ENCODE results near the gene SLC7A10.

SLC7A10 gene

GRCh38 chr19:33264881-33265445, 39.3 kb upstream of the SLC7A10 start:
- Histone ChIP-seq H3K4me1 (ENCODE audit: control insufficient read depth, low read depth, low read length) (no peaks in the 10 kb centered on the region), H3K36me3 (ENCODE audit: control insufficient read depth, low read depth, low read length) (no peaks in the 10 kb centered on the region), H3K27ac (ENCODE audit: low read length) (no peak overlapping the region), H3K9ac (ENCODE audit: low read length) (no peak overlapping the region), H3K9me3 (ENCODE audit: control insufficient read depth, low read depth, low read length) (no peaks in the 10 kb centered on the region), H3K27me3 (ENCODE audit: control insufficient read depth, insufficient read depth, low read length) (no peaks in the 10 kb centered on the region), H3K4me3 (ENCODE audit: low read length) (no peak overlapping the region)

GRCh38 chr19:33263325-33264023, 37.8 kb upstream of the SLC7A10 start:
- Histone ChIP-seq H3K27me3 (ENCODE audit: control insufficient read depth, insufficient read depth, low read length) (no peaks in the 10 kb centered on the region), H3K4me1 (ENCODE audit: control insufficient read depth, low read depth, low read length) (no peaks in the 10 kb centered on the region), H3K4me3 (ENCODE audit: low read length) (no peak overlapping the region), H3K9me3 (ENCODE audit: control insufficient read depth, low read depth, low read length) (no peaks in the 10 kb centered on the region), H3K36me3 (ENCODE audit: control insufficient read depth, low read depth, low read length) (no peaks in the 10 kb centered on the region), H3K9ac (ENCODE audit: low read length) (no peak overlapping the region), H3K27ac (ENCODE audit: low read length) (no peak overlapping the region)

GRCh38 chr19:33261511-33262189, 36.0 kb upstream of the SLC7A10 start:
- H3K9ac ChIP-seq (ENCODE audit: low read length) = no peak overlapping the region
- no peaks in the 10 kb centered on the region for H3K9me3 ChIP-seq (ENCODE audit: control insufficient read depth, low read depth, low read length)
- no peaks in the 10 kb centered on the region for H3K27me3 ChIP-seq (ENCODE audit: control insufficient read depth, insufficient read depth, low read length)
- no peak overlapping the region for H3K4me3 ChIP-seq (ENCODE audit: low read length)
- H3K27ac ChIP-seq (ENCODE audit: low read length) = no peak overlapping the region
- no peaks in the 10 kb centered on the region for H3K36me3 ChIP-seq (ENCODE audit: control insufficient read depth, low read depth, low read length)
- H3K4me1 ChIP-seq (ENCODE audit: control insufficient read depth, low read depth, low read length) = no peaks in the 10 kb centered on the region

- H3K9ac ChIP-seq (ENCODE audit: low read length) = no peak overlapping the region
- no peak overlapping the region for H3K4me3 ChIP-seq (ENCODE audit: low read length)
- H3K4me1 ChIP-seq (ENCODE audit: control insufficient read depth, low read depth, low read length) = no peaks in the 10 kb centered on the region
- H3K9me3 ChIP-seq (ENCODE audit: control insufficient read depth, low read depth, low read length) = no peaks in the 10 kb centered on the region
- H3K36me3 ChIP-seq (ENCODE audit: control insufficient read depth, low read depth, low read length) = no peaks in the 10 kb centered on the region
- H3K27me3 ChIP-seq (ENCODE audit: control insufficient read depth, insufficient read depth, low read length) = no peaks in the 10 kb centered on the region
- no peak overlapping the region for H3K27ac ChIP-seq (ENCODE audit: low read length)
These were observed 35.2 kb upstream of the SLC7A10 start for GRCh38 chr19:33260628-33261418.

GRCh38 chr19:33259539-33259938, 33.9 kb upstream of the SLC7A10 start:
- Histone ChIP-seq H3K27ac (ENCODE audit: low read length) (no peak overlapping the region), H3K36me3 (ENCODE audit: control insufficient read depth, low read depth, low read length) (no peaks in the 10 kb centered on the region), H3K9me3 (ENCODE audit: control insufficient read depth, low read depth, low read length) (no peaks in the 10 kb centered on the region), H3K4me3 (ENCODE audit: low read length) (no peak overlapping the region), H3K9ac (ENCODE audit: low read length) (no peak overlapping the region), H3K4me1 (ENCODE audit: control insufficient read depth, low read depth, low read length) (no peaks in the 10 kb centered on the region), H3K27me3 (ENCODE audit: control insufficient read depth, insufficient read depth, low read length) (no peaks in the 10 kb centered on the region)

- Histone ChIP-seq H3K9me3 (ENCODE audit: control insufficient read depth, low read depth, low read length) (no peaks in the 10 kb centered on the region), H3K36me3 (ENCODE audit: control insufficient read depth, low read depth, low read length) (no peaks in the 10 kb centered on the region), H3K4me3 (ENCODE audit: low read length) (no peak overlapping the region), H3K9ac (ENCODE audit: low read length) (no peak overlapping the region), H3K27ac (ENCODE audit: low read length) (no peak overlapping the region), H3K4me1 (ENCODE audit: control insufficient read depth, low read depth, low read length) (no peaks in the 10 kb centered on the region), H3K27me3 (ENCODE audit: control insufficient read depth, insufficient read depth, low read length) (no peaks in the 10 kb centered on the region)
These were observed 32.2 kb upstream of the SLC7A10 start for GRCh38 chr19:33257828-33258227.

GRCh38 chr19:33256261-33256660, 30.6 kb upstream of the SLC7A10 start:
- Histone ChIP-seq H3K9me3 (ENCODE audit: control insufficient read depth, low read depth, low read length) (no peaks in the 10 kb centered on the region), H3K4me3 (ENCODE audit: low read length) (no peak overlapping the region), H3K27ac (ENCODE audit: low read length) (no peak overlapping the region), H3K4me1 (ENCODE audit: control insufficient read depth, low read depth, low read length) (no peaks in the 10 kb centered on the region), H3K36me3 (ENCODE audit: control insufficient read depth, low read depth, low read length) (no peaks in the 10 kb centered on the region), H3K9ac (ENCODE audit: low read length) (no peak overlapping the region), H3K27me3 (ENCODE audit: control insufficient read depth, insufficient read depth, low read length) (no peaks in the 10 kb centered on the region)

- no peak overlapping the region for H3K9ac ChIP-seq (ENCODE audit: low read length)
- H3K27ac ChIP-seq (ENCODE audit: low read length) = no peak overlapping the region
These were observed 30.1 kb upstream of the SLC7A10 start for GRCh38 chr19:33255781-33256180.

GRCh38 chr19:33254245-33254824, 28.7 kb upstream of the SLC7A10 start:
- H3K27ac ChIP-seq (ENCODE audit: low read length) = no peak overlapping the region
- no peaks in the 10 kb centered on the region for H3K36me3 ChIP-seq (ENCODE audit: control insufficient read depth, low read depth, low read length)
- no peaks in the 10 kb centered on the region for H3K9me3 ChIP-seq (ENCODE audit: control insufficient read depth, low read depth, low read length)
- H3K27me3 ChIP-seq (ENCODE audit: control insufficient read depth, insufficient read depth, low read length) = no peaks in the 10 kb centered on the region
- H3K4me3 ChIP-seq (ENCODE audit: low read length) = no peak overlapping the region
- no peak overlapping the region for H3K9ac ChIP-seq (ENCODE audit: low read length)
- no peaks in the 10 kb centered on the region for H3K4me1 ChIP-seq (ENCODE audit: control insufficient read depth, low read depth, low read length)

More at GRCh38 chr19:33255781-33256180, 30.1 kb upstream of the SLC7A10 start:
- Histone ChIP-seq H3K27me3 (ENCODE audit: control insufficient read depth, insufficient read depth, low read length) (no peaks in the 10 kb centered on the region), H3K4me1 (ENCODE audit: control insufficient read depth, low read depth, low read length) (no peaks in the 10 kb centered on the region), H3K36me3 (ENCODE audit: control insufficient read depth, low read depth, low read length) (no peaks in the 10 kb centered on the region), H3K4me3 (ENCODE audit: low read length) (no peak overlapping the region), H3K9me3 (ENCODE audit: control insufficient read depth, low read depth, low read length) (no peaks in the 10 kb centered on the region)

GRCh38 chr19:33252971-33253370, 27.3 kb upstream of the SLC7A10 start:
- no peak overlapping the region for H3K4me3 ChIP-seq (ENCODE audit: low read length)
- H3K9ac ChIP-seq (ENCODE audit: low read length) = no peak overlapping the region
- H3K27me3 ChIP-seq (ENCODE audit: control insufficient read depth, insufficient read depth, low read length) = no peaks in the 10 kb centered on the region
- H3K9me3 ChIP-seq (ENCODE audit: control insufficient read depth, low read depth, low read length) = no peaks in the 10 kb centered on the region
- H3K27ac ChIP-seq (ENCODE audit: low read length) = no peak overlapping the region
- no peaks in the 10 kb centered on the region for H3K36me3 ChIP-seq (ENCODE audit: control insufficient read depth, low read depth, low read length)
- H3K4me1 ChIP-seq (ENCODE audit: control insufficient read depth, low read depth, low read length) = no peaks in the 10 kb centered on the region

GRCh38 chr19:33252418-33252962, 26.8 kb upstream of the SLC7A10 start:
- no peak overlapping the region for H3K4me3 ChIP-seq (ENCODE audit: low read length)
- no peak overlapping the region for H3K27ac ChIP-seq (ENCODE audit: low read length)
- no peaks in the 10 kb centered on the region for H3K9me3 ChIP-seq (ENCODE audit: control insufficient read depth, low read depth, low read length)
- no peak overlapping the region for H3K9ac ChIP-seq (ENCODE audit: low read length)
- H3K36me3 ChIP-seq (ENCODE audit: control insufficient read depth, low read depth, low read length) = no peaks in the 10 kb centered on the region
- H3K4me1 ChIP-seq (ENCODE audit: control insufficient read depth, low read depth, low read length) = no peaks in the 10 kb centered on the region
- no peaks in the 10 kb centered on the region for H3K27me3 ChIP-seq (ENCODE audit: control insufficient read depth, insufficient read depth, low read length)

Measured in iPS-18a (cell line).